IMR-90 (cell line): ENCODE results near the gene SIK3. TPM values are rescaled to one million over a fixed set of nuclear protein-coding genes. Genes with fewer than 3 reads are reported as not detected.

Source experiments
- ATAC-seq: fragments of 200-7000 bp; cut with Tn5 transposase; 2 replicates; pipeline ENCODE4 v1.9.1; 2020; ENCODE audit warnings: low read depth, mild to moderate bottlenecking, moderate library complexity
- BruUV-seq: library from RNA; stranded (reverse); fragments of 400-500 nt; replicated peaks from 2 replicates; lab custom pipeline; 2021; lab: Mats Ljungman, UMichigan
- CTCF ChIA-PET: fragments of 300-600 bp; formaldehyde crosslinking; extraction: SDS; loops from one replicate; lab custom pipeline; 2021; ENCODE audit warnings: antibody characterized with exemption; lab: Yijun Ruan, JAX
- POLR2A ChIA-PET: fragments of 300-600 bp; sonication (Branson Sonifier 250); formaldehyde crosslinking; loops from one replicate; lab custom pipeline; 2022; ENCODE audit warnings: antibody characterized with exemption; ENCODE audit not compliant: unreplicated experiment; lab: Charles Lee
- DNase-seq: peaks from one replicate; pipeline ENCODE4 v3.0.0; 2013
- H2AFZ ChIP-seq: replicated peaks from 2 replicates; pipeline ENCODE3; 2013; ENCODE audit warnings: low read length, mild to moderate bottlenecking; ENCODE audit not compliant: poor library complexity
- H2AK5ac ChIP-seq: 2 replicates; pipeline ENCODE4 v1.6.1; 2013; ENCODE audit warnings: low read depth, low read length, inconsistent platforms
- H2AK9ac ChIP-seq: replicated peaks from 2 replicates; pipeline ENCODE3; 2013; ENCODE audit warnings: mild to moderate bottlenecking, low read depth, low read length, moderate library complexity; ENCODE audit not compliant: poor library complexity
- H2BK120ac ChIP-seq: 2 replicates; pipeline ENCODE4 v1.6.1; 2013; ENCODE audit warnings: low read depth, low read length, inconsistent platforms
- H2BK15ac ChIP-seq: 3 replicates; pipeline ENCODE4 v1.6.1; 2013; ENCODE audit warnings: low read depth, low read length, inconsistent platforms
- H2BK20ac ChIP-seq: 2 replicates; pipeline ENCODE4 v1.6.1; 2013; ENCODE audit warnings: low read depth, mild to moderate bottlenecking, inconsistent platforms, low read length, moderate library complexity
- H2BK5ac ChIP-seq: 2 replicates; pipeline ENCODE4 v1.6.1; 2013; ENCODE audit warnings: mild to moderate bottlenecking, low read depth, low read length, inconsistent platforms; ENCODE audit not compliant: poor library complexity, severe bottlenecking
- H3K14ac ChIP-seq: replicated peaks from 2 replicates; pipeline ENCODE4 v1.6.1; 2013; ENCODE audit warnings: low read depth, low read length, inconsistent platforms
- H3K18ac ChIP-seq: 2 replicates; pipeline ENCODE4 v1.6.1; 2013; ENCODE audit warnings: low read depth, low read length, control low read depth
- H3K23ac ChIP-seq: 2 replicates; pipeline ENCODE4 v1.6.1; 2013; ENCODE audit warnings: low read depth, low read length, inconsistent platforms
- H3K27ac ChIP-seq: 2 replicates; pipeline ENCODE4 v1.5.1; 2013; ENCODE audit warnings: mild to moderate bottlenecking, control low read depth, low read length; ENCODE audit not compliant: insufficient read depth
- H3K27me3 ChIP-seq: 2 replicates; pipeline ENCODE4 v1.6.1; 2013; ENCODE audit warnings: low read length; ENCODE audit not compliant: control insufficient read depth, insufficient read depth
- H3K36me3 ChIP-seq: 2 replicates; pipeline ENCODE4 v1.6.1; 2013; ENCODE audit warnings: low read length, mixed read lengths; ENCODE audit not compliant: control insufficient read depth, insufficient read depth
- H3K4ac ChIP-seq: 2 replicates; pipeline ENCODE4 v1.6.1; 2013; ENCODE audit warnings: low read depth, low read length, inconsistent platforms
- H3K4me1 ChIP-seq: 2 replicates; pipeline ENCODE4 v1.6.1; 2013; ENCODE audit warnings: low read length, mixed read lengths; ENCODE audit not compliant: control insufficient read depth, insufficient read depth
- H3K4me2 ChIP-seq: 2 replicates; pipeline ENCODE4 v1.6.1; 2013; ENCODE audit warnings: low read depth, mild to moderate bottlenecking, control low read depth, low read length, moderate library complexity
- H3K4me3 ChIP-seq: 2 replicates; pipeline ENCODE4 v1.5.1; 2013; ENCODE audit warnings: low read depth, mild to moderate bottlenecking, control low read depth, low read length, moderate library complexity; ENCODE audit not compliant: insufficient read depth
- H3K56ac ChIP-seq: 2 replicates; pipeline ENCODE4 v1.6.1; 2013; ENCODE audit warnings: low read length, inconsistent platforms; ENCODE audit not compliant: insufficient read depth; ENCODE audit errors: extremely low read depth
- H3K79me1 ChIP-seq, 2 experiments: 2 replicates each; pipeline ENCODE4 v1.6.1; 2013; ENCODE audit warnings: low read length in 2 of 2, inconsistent platforms in 1 of 2, low read depth in 1 of 2
- H3K9ac ChIP-seq: 2 replicates; pipeline ENCODE4 v1.6.1; 2013; ENCODE audit warnings: low read depth, low read length, control low read depth
- H3K9me1 ChIP-seq: 2 replicates; pipeline ENCODE4 v1.6.1; 2013; ENCODE audit warnings: low read length, inconsistent platforms; ENCODE audit not compliant: insufficient read depth
- H3K9me3 ChIP-seq: 2 replicates; pipeline ENCODE4 v1.6.1; 2013; ENCODE audit warnings: low read length; ENCODE audit not compliant: control insufficient read depth, insufficient read depth
- H4K20me1 ChIP-seq: 2 replicates; pipeline ENCODE4 v1.6.1; 2013; ENCODE audit warnings: low read length, inconsistent platforms; ENCODE audit not compliant: insufficient read depth
- H4K5ac ChIP-seq: 2 replicates; pipeline ENCODE4 v1.6.1; 2013; ENCODE audit warnings: mild to moderate bottlenecking, low read depth, low read length, control low read depth
- H4K8ac ChIP-seq, 2 experiments: 2 replicates each; pipeline ENCODE4 v1.6.1; 2013; ENCODE audit warnings: low read depth in 2 of 2, low read length in 2 of 2, control low read depth in 1 of 2, inconsistent platforms in 1 of 2
- H4K91ac ChIP-seq: 2 replicates; pipeline ENCODE4 v1.6.1; 2013; ENCODE audit warnings: low read depth, low read length, inconsistent platforms; ENCODE audit not compliant: insufficient read depth
- MAZ ChIP-seq: IDR thresholded peaks from 2 replicates; pipeline ENCODE4 v1.6.1; 2012; ENCODE audit warnings: low read depth, mild to moderate bottlenecking, low read length, improper control_type of control experiment, moderate library complexity, borderline replicate concordance
- RCOR1 ChIP-seq: IDR thresholded peaks from 2 replicates; pipeline ENCODE4 v1.6.1; 2012; ENCODE audit warnings: mild to moderate bottlenecking, low read length, improper control_type of control experiment; ENCODE audit not compliant: insufficient replicate concordance
- WGBS, 2 experiments: methylation state at CpG; one replicate each; pipeline versions ENCODE4 v1.1.5 to v1.1.7; 2013; ENCODE audit warnings: missing lambda C conversion rate in 2 of 2; ENCODE audit not compliant: insufficient read length in 1 of 2; ENCODE audit errors: extremely low coverage in 2 of 2; 5-methylcytosine and 5-hydroxymethylcytosine counted together
- dilution Hi-C: fragments of 300-500 bp; cut with HindIII; formaldehyde crosslinking; loops from one replicate; pipeline ENCODE4 v1.14.3; 2018; ENCODE audit warnings: low sequenced_read_pairs; ENCODE audit not compliant: unreplicated experiment
- in situ Hi-C: fragments of 300-500 bp; cut with MboI; formaldehyde crosslinking; loops from 3 replicates; pipeline ENCODE4 v1.14.3; 2019; ENCODE audit warnings: low sequenced_read_pairs, inconsistent platforms, mixed read lengths
- intact Hi-C: fragments of 100-400 bp; cut with micrococcal nuclease; formaldehyde crosslinking; loops from 2 replicates; pipeline ENCODE4 v1.10.0; 2022
- polyA plus RNA-seq, 3 experiments: library from polyadenylated mRNA; depleted of rRNA; stranded (reverse); fragments of >200 nt; gene quantifications; 2 replicates each; pipeline ENCODE4 v1.2.3, GENCODE V29; 2012; ENCODE audit warnings: low replicate concordance in 1 of 3
- total RNA-seq: library from RNA; depleted of rRNA; stranded (reverse); fragments of >200 nt; gene quantifications from 2 replicates; pipeline ENCODE4 v1.2.3, GENCODE V29; 2012

The SIK3 gene
- total and polyA plus RNA-seq, 2 of the 4 experiments (the other 2 are of a cell fraction), result 8.2 to 9.1 TPM

GRCh38 chr11:116814502-116814901 is 283.7 kb downstream of the SIK3 start:
- peaks cover 3% of the 10 kb centered on the region for H3K9me3 ChIP-seq
- CTCF ChIA-PET, result no interaction called here
- H2AFZ ChIP-seq, result no peak overlapping the region
- no peak overlapping the region for H2BK20ac ChIP-seq
- H2BK15ac ChIP-seq, result no peak overlapping the region
- no CpG with 5 or more reads among the region's 6 CpGs for WGBS, 2 experiments
- dilution Hi-C loops (no loop called here), in situ Hi-C loops (no loop called here), intact Hi-C loops (no loop called here)
- H3K4me1 ChIP-seq, result peaks cover 3% of the 10 kb centered on the region; the same call in 1 of the 2 replicates
- no peak overlapping the region for H3K4ac ChIP-seq
- H4K20me1 ChIP-seq, result no peaks in the 10 kb centered on the region
- no peak overlapping the region for H2BK120ac ChIP-seq
- no peak for ATAC-seq
- no peaks in the 10 kb centered on the region for H3K36me3 ChIP-seq
- no peak overlapping the region for H3K4me3 ChIP-seq
- TF ChIP-seq RCOR1, result no peak
- TF ChIP-seq MAZ, result no peak
- no peak for DNase-seq
- H3K14ac ChIP-seq, result no peak overlapping the region
- no peak overlapping the region for H2AK5ac ChIP-seq
- no peaks in the 10 kb centered on the region for H3K79me1 ChIP-seq
- no peak overlapping the region for H3K18ac ChIP-seq
- H3K27ac ChIP-seq, result no peak overlapping the region
- H2AK9ac ChIP-seq, result no peak overlapping the region
- BruUV-seq, result no TSS peak
- no peak overlapping the region for H4K8ac ChIP-seq
- no peaks in the 10 kb centered on the region for H3K9me1 ChIP-seq
- H4K91ac ChIP-seq, result no peak overlapping the region
- H3K27me3 ChIP-seq, result peaks cover 7% of the 10 kb centered on the region; the same call in 1 of the 2 replicates
- POLR2A ChIA-PET, result no interaction called here
- no peak overlapping the region for H3K9ac ChIP-seq
- H3K23ac ChIP-seq, result no peak overlapping the region
- H4K5ac ChIP-seq, result no peak overlapping the region
- H3K4me2 ChIP-seq, result no peak overlapping the region
- no peak overlapping the region for H3K56ac ChIP-seq
- H2BK5ac ChIP-seq, result no peak overlapping the region
